GM21576 (cell line): ENCODE data around the gene LRRTM3.

Source experiments
- ATAC-seq: cut with Tn5 transposase; IDR thresholded peaks from one replicate; pipeline ENCODE4 v1.9.1; 2021; ENCODE audit warnings: mild to moderate bottlenecking, moderate library complexity; ENCODE audit not compliant: unreplicated experiment

LRRTM3 gene

DNA sequence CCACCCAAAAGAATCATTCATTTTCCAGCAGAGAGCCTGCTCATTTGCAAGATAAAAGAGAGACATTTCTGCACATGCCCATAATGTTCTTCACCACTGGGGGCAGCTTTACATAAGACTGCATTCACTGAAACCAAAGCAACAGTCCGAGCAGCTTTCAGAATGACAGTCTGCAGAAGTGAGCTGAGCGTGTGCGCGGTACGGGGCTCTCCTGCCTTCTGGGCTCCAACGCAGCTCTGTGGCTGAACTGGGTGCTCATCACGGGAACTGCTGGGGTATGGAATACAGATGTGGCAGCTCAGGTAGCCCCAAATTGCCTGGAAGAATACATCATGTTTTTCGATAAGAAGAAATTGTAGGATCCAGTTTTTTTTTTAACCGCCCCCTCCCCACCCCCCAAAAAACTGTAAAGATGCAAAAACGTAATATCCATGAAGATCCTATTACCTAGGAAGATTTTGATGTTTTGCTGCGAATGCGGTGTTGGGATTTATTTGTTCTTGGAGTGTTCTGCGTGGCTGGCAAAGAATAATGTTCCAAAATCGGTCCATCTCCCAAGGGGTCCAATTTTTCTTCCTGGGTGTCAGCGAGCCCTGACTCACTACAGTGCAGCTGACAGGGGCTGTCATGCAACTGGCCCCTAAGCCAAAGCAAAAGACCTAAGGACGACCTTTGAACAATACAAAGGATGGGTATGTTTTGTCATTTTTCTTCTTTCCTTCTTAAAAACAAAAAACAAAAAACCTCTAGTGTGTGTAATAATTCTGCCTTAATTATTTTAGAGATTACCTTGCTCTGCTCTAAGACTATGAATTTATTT, at the start of gene LRRTM3:
Gene LRRTM3 (plus strand): TSS at position 141 of the 820 bp plus-strand sequence.
- peak; percentile 100 for ATAC-seq

DNA sequence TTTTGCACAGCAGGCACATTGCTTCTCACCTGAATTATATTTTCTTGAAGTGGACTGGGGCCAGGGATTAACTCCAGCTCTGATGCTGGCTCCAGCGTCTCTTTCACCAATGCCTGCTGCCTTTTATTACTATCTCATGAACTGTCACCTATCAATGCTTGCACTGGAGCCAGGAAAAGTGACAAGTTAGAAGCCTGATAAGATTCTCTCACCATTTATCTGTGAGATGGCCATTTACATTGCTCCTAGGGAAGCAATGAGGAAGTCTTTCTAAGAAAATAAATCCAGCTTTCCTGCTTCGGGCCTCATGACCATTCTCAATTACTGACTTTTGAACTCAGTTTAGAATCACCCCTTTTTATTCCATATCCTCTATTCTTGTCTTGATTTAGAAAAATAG, 48.5 kb upstream of the LRRTM3 start:
- no peak for ATAC-seq

DNA sequence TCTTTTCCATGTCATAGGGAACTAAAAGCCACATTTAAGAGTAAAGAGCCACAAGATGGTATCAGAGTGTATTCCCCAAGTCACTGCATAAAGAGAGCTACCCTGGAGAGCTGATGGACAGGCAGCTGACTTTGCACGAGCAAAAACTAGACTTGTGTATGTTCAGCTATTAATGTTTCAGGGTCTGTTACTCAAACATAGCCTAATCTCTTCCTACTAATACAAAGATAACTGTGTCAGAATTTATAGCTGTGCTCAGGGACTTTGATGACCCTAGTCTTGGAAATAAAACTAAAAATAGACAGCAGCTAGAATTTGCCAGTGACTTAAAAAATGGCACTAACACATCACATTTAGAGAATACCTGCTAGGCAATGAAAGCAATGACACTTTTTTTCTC, 45.5 kb upstream of the LRRTM3 start:
- no peak for ATAC-seq

DNA sequence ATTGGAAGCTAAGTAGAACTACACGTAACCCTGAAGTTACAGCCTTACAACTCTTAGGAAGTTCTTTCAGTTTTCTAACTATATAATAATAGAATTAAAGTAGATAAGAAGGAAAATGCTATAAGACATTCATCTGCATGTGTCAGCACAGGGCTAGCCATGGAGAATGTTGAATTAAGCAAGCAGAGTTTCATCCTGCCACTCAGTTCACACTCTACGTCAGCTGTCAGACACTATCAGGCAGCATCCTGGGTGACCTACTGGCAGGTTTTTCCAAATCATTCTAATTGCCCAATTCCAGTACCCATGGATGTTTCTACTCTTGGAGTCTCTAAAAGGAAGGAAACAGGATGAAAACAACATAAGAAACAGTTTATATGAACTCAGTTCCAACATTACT, 45.0 kb upstream of the LRRTM3 start:
- no peak for ATAC-seq

DNA sequence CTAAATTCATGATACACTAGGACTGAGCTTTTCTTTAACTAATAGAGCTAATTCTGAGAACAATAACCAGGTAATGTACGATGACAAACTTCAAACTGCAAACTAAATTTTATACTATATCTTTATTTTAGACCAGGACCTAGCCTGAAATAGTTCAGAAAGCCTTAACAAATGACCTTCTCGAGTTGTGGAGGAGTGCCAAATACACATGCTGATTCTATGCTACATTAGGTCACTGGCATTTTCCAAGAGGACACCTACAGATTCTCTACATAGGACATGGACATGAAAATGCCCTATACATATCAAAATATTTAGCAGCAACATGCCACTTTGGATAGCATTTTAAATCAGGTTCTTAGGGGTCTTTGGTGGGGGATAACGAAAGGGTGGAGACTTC, 44.0 kb upstream of the LRRTM3 start:
- ATAC-seq = no peak

DNA sequence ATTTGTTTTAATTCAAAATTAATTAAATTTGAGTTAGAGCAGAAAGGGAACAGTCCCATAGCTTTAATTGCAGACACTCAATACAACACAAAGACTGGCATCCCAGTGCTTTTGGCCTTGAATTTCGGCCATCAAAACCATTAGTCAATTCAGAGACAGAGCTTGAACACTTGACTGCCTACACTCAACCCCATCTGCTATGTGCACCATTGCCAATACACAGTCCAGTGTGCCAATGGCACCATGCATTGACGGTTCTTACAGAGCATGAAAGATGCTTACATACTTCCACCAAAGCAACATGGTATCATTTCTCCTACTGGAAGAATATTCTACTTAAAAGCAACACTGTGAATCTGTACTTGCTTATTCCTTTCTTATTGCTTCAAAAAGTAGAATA, 43.6 kb upstream of the LRRTM3 start:
- ATAC-seq = no peak

DNA sequence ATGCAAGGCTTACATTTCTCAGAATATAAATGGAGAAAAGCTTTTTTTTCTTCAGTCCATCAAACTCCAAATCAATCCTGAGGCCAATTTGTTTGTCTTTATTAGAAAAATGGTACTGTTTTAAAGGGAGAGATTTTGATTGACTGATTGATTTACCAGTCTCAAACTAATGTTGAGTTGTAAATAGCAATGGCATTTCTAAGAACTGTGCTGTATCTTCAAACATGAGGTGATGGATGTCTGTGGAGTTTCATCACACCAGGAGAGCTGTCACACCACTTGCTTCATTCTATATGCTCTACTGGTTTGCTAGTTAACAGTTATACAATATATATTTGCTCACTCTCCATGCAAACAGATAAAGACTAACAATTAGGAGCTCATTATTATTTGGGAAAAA, 39.0 kb upstream of the LRRTM3 start:
- no peak for ATAC-seq

DNA sequence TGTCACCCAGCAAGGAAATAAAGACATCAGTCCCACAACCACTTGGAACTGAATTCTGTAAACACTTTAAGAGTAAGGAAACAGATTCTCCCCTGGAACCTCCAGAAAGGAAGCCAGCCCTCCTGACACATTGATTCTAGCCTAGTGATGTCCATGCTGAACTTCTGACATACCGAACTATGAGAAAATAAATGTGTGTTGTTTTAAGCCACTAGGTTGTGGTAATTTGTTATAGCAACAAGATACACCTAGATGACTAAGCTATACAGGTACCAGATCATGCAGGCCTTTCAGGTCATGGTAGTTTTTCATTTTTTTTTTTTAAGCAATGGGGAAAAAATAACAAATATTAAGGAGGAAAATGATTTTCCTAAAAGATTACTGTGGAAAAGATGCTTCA, 37.6 kb upstream of the LRRTM3 start:
- no peak for ATAC-seq

DNA sequence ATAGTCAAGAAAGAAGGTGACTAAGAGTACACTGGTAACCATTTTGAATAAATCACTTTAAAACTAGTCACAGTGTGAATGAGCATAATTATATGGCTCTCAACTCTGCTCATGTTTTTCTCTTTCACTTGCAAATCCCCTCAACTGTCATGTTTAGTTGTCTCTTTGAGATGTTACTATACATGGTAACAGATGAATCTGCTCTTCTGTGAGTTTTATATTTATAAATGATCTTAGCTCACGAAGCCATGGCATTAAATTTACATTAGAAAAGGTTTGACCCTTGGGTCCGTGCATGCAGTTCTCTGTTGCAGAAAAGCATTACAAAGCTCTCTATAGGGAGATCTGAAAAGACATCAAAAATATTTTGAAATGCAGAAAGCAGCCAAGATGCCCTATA, 33.0 kb upstream of the LRRTM3 start:
- no peak for ATAC-seq

DNA sequence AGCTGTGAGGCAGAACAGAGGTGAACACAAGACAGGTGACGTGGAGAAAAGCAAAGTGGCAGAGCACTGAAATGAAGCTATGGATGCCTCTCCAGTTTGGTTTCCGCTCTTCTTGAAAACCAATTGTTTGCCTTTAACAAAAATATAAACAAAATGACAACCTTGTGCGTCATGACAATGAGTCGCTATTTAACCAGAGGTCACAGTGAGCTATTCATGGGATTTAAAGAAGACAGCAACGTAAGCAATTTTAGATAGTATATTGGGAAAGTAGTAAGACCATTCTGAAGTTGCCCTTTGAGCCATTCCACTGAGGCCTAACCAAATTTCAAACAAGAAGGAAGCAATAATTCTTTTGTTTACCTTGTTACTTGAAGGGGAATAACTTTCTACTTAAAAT, 15.2 kb upstream of the LRRTM3 start:
- no peak for ATAC-seq

DNA sequence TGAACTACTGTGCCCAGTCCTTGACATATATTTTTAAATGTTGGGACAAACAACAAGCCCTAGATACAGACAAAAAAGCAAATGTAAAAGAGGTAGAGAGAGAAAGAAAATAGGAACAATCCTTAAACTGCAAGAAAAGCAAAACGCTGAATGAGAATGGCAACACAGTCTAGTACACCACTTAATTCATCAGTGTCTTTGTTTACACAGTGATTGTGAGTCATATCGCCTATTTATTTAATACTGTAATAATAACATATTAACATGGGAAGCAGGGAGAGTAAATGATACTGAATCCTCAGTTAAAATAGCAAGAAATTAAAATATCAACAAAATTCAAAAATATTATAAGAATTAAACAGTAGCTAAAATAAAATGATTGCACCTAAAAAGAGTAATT, 9.8 kb upstream of the LRRTM3 start:
- ATAC-seq = no peak

DNA sequence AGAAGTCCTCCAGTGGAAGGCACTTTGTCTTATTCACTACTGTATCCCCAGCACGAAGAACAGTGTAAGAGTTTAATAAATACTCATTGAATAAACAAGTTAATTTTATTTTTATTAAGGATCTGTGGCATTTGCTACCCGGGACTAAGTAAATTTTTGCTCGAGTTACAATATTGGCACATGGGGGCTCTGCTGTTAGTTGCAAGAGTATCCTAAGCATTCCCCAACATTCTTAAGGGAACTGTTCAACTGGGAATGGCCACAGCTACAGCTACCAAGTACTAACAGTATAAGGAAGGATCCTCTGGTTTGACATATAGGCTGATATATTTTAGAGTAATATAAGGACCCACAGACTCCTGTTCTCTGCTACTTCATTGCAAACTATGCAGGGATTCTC, 8.7 kb upstream of the LRRTM3 start:
- ATAC-seq = no peak

DNA sequence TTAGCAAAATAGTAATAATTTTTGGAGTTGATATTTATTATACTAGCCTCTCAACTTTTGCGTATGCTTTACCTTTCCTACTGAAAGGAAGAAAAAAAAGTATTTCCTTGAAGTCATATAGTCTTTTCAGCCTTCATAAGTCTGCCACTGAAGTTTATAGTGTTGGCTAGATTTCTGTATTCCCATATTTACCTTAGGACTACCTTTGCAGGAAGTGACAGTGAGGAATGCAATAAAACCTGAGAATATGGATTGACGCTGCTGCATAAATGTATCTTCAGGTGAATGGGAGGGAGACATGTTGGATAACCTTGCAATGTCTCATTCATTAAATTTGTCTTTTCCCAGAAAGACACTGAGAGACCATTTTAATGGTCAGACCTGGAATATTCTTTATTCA, 6.6 kb upstream of the LRRTM3 start:
- ATAC-seq = no peak

DNA sequence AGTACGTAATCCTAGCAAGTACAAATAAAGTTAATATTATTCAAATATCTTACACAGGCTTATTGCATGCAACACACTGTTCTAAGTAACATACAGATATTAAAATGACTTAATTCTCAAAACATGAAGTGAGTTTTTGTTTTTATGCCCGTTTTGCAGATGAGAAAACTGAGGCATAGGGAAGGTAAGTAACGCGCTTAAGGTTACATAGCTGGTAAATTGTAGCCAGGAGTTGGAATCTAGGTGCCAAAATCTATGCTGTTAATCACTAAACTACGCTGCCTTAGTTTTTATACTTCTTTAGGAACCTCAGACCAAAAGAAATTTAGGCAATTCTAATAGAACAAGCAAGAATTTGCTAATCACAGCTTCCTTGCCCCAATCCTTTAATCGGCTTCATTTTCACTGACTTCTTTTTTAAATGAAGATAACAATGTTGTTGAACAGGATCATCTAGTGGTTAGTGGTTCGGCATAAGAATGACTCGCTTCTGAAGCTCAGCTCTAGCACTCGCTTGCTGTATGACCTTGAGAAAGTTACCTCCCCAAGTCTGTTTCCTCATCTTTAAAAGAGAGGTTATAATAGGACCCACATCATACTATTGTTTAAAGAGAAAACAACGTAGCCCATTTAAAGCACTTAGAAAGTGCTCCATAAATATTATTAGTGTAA, 1.0 kb upstream of the LRRTM3 start:
- no peak for ATAC-seq

DNA sequence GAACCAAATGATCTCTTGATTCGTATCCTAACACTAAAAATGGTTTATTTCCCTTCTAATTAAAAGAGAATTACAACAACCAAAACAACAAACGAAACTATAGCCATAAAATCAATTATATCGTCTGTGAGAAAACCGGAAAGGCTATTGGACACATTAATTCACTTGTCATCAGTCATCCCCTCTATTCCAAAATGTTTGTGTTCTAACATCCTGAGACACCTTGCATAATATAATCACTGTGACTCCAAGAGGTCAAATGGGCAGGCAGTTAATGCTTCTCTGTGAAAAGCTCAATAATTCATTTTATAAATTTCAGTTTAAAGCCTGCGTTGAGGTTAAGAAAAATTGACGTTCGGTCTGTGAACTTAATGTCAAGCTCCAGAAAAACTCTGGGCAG, 463 bp upstream of the LRRTM3 start:
- ATAC-seq = no peak

DNA sequence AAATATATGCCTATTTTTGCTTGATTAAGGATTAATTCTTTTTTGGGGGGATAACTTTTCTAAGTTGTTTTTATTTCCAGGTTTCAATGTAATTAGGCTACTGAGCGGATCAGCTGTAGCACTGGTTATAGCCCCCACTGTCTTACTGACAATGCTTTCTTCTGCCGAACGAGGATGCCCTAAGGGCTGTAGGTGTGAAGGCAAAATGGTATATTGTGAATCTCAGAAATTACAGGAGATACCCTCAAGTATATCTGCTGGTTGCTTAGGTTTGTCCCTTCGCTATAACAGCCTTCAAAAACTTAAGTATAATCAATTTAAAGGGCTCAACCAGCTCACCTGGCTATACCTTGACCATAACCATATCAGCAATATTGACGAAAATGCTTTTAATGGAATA, 1.0 kb downstream of the LRRTM3 start:
- ATAC-seq = no peak

DNA sequence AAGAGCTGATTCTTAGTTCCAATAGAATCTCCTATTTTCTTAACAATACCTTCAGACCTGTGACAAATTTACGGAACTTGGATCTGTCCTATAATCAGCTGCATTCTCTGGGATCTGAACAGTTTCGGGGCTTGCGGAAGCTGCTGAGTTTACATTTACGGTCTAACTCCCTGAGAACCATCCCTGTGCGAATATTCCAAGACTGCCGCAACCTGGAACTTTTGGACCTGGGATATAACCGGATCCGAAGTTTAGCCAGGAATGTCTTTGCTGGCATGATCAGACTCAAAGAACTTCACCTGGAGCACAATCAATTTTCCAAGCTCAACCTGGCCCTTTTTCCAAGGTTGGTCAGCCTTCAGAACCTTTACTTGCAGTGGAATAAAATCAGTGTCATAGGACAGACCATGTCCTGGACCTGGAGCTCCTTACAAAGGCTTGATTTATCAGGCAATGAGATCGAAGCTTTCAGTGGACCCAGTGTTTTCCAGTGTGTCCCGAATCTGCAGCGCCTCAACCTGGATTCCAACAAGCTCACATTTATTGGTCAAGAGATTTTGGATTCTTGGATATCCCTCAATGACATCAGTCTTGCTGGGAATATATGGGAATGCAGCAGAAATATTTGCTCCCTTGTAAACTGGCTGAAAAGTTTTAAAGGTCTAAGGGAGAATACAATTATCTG, 1.6 kb downstream of the LRRTM3 start:
- ATAC-seq = no peak

DNA sequence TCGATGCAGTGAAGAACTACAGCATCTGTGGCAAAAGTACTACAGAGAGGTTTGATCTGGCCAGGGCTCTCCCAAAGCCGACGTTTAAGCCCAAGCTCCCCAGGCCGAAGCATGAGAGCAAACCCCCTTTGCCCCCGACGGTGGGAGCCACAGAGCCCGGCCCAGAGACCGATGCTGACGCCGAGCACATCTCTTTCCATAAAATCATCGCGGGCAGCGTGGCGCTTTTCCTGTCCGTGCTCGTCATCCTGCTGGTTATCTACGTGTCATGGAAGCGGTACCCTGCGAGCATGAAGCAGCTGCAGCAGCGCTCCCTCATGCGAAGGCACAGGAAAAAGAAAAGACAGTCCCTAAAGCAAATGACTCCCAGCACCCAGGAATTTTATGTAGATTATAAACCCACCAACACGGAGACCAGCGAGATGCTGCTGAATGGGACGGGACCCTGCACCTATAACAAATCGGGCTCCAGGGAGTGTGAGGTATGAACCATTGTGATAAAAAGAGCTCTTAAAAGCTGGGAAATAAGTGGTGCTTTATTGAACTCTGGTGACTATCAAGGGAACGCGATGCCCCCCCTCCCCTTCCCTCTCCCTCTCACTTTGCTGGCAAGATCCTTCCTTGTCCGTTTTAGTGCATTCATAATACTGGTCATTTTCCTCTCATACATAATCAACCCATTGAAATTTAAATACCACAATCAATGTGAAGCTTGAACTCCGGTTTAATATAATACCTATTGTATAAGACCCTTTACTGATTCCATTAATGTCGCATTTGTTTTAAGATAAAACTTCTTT, 2.3 kb downstream of the LRRTM3 start:
- ATAC-seq = no peak

DNA sequence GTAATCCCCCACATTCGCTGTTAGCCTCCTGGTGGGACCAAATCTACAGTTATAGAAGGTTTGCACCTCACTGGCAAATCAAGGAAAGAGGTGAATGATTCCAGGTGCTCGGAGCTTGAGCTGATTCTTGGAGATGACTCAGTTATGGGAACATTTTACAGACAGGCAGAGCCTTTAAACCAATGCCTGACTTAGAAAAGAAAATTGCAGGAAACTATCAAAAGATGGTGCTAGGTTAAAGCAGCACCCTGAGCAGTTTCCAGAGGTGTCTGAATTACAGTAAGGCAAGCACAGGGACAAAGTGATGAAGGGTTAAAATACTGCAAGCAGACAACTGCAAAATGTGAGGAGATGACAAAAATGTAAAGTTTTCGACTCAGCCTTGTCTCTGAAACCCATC, 2.9 kb downstream of the LRRTM3 start:
- ATAC-seq = no peak

DNA sequence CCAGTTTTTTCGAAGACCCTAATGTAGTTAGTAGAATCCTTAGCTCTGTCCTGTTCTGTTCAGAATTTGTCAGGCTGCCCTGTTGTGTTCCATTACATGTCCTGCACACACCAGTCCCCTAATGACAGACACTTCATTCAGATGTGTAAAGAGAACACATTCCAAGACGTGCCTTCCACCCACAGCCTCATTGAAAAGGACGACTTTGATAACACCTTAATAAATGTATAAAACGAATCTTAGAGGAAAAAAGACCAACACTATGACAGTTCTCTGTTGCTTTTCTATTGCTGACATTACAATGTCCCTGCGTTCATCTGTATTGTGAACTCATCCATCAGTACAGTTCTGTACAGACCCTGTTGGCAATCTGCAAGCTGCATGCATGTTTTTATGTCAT, 3.5 kb downstream of the LRRTM3 start:
- no peak for ATAC-seq

DNA sequence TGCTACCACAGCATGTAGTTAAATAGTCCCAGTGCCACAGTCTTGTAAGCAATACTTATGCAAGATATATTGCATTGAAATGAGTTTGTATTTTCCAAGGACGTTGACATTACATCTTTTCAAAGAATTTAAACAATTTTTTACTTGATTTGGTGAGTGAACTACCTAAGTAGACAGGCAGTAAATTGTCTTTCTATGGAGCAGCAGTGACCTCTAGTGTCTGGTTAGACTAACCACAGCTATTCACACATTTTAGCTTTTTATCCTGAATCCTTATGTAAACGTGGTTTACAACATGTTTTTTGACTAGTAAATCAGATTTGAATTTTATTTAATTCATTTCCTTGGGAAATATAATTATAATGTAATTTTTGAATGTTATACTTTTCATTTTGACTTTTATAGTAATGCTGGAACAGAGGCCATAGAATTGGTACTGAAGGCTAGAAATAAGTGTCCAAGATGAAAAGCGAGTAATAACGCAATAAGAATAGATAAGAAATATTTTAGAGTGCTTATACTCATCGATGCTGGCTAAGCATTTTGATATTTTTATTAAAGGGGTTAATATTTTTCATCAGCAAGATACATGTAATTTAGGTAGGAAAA, 5.6 kb downstream of the LRRTM3 start:
- ATAC-seq = no peak
